Neural progenitor cell (in vitro differentiated cells): ENCODE measurements around the gene NME9. TPM values are rescaled to one million over a fixed set of nuclear protein-coding genes. Genes with fewer than 3 reads are reported as not detected.

Experiments used
- DNase-seq: peaks from one replicate; pipeline ENCODE4 v3.0.0-alpha.2; 2016; ENCODE audit warnings: low spot score
- H2AFZ ChIP-seq: fragments of 200-600 bp; sonication (generic); replicated peaks from 2 replicates; pipeline ENCODE4 v1.6.1; 2016; ENCODE audit warnings: antibody characterized with exemption
- H3F3A ChIP-seq: fragments of 200-600 bp; sonication (generic); 2 replicates; pipeline ENCODE4 v1.6.1; 2016; ENCODE audit warnings: antibody characterized with exemption, low read depth
- H3K27ac ChIP-seq: fragments of 200-600 bp; sonication (generic); 2 replicates; pipeline ENCODE4 v1.5.1; 2016; ENCODE audit warnings: mild to moderate bottlenecking
- H3K27me3 ChIP-seq: fragments of 200-600 bp; sonication (generic); 2 replicates; pipeline ENCODE4 v1.6.1; 2016; ENCODE audit warnings: mild to moderate bottlenecking, moderate library complexity
- H3K36me3 ChIP-seq: fragments of 200-600 bp; sonication (generic); 2 replicates; pipeline ENCODE4 v1.5.1; 2016
- H3K4me1 ChIP-seq: fragments of 200-600 bp; sonication (generic); 2 replicates; pipeline ENCODE4 v1.6.1; 2016; ENCODE audit warnings: mixed run types
- H3K4me2 ChIP-seq: fragments of 200-600 bp; sonication (generic); 2 replicates; pipeline ENCODE4 v1.6.1; 2016
- H3K4me3 ChIP-seq: fragments of 200-600 bp; sonication (generic); 2 replicates; pipeline ENCODE4 v1.5.1; 2016
- H3K79me2 ChIP-seq: fragments of 200-600 bp; sonication (generic); 2 replicates; pipeline ENCODE4 v1.6.1; 2016; ENCODE audit warnings: low read depth
- H3K9ac ChIP-seq: fragments of 200-600 bp; sonication (generic); 2 replicates; pipeline ENCODE4 v1.6.1; 2016
- H3K9me3 ChIP-seq: fragments of 200-600 bp; sonication (generic); 2 replicates; pipeline ENCODE4 v1.5.1; 2016; ENCODE audit warnings: low read depth
- H4K20me1 ChIP-seq: fragments of 200-600 bp; sonication (generic); 2 replicates; pipeline ENCODE4 v1.6.1; 2016; ENCODE audit warnings: low read depth
- H3K27ac Mint-ChIP-seq: 3 replicates; pipeline ENCODE4 v1.8.0; 2021; ENCODE audit warnings: mixed read lengths
- H3K27me3 Mint-ChIP-seq: 2 replicates; pipeline ENCODE4 v1.8.0; 2022; ENCODE audit warnings: low read depth, mild to moderate bottlenecking, inconsistent platforms, moderate library complexity, mixed read lengths; ENCODE audit not compliant: insufficient read depth
- H3K36me3 Mint-ChIP-seq: 3 replicates; pipeline ENCODE4 v1.8.0; 2021; ENCODE audit warnings: mixed read lengths
- H3K4me1 Mint-ChIP-seq: 3 replicates; pipeline ENCODE4 v1.8.0; 2021; ENCODE audit warnings: mixed read lengths
- H3K4me3 Mint-ChIP-seq: 3 replicates; pipeline ENCODE4 v1.8.0; 2021; ENCODE audit warnings: mild to moderate bottlenecking, moderate library complexity, mixed read lengths
- H3K9me3 Mint-ChIP-seq: 3 replicates; pipeline ENCODE4 v1.8.0; 2020; ENCODE audit warnings: mixed read lengths
- EZH2 ChIP-seq: fragments of 200-600 bp; sonication (generic); IDR thresholded peaks from 2 replicates; pipeline ENCODE4 v1.6.1; 2017; ENCODE audit warnings: antibody characterized with exemption, mild to moderate bottlenecking, moderate library complexity
- EZH2phosphoT487 ChIP-seq: fragments of 200-600 bp; sonication (generic); IDR thresholded peaks from 2 replicates; pipeline ENCODE4 v1.6.1; 2017; ENCODE audit warnings: antibody characterized with exemption
- total RNA-seq: library from RNA; depleted of rRNA; stranded (reverse); fragments of >200 nt; gene quantifications from 2 replicates; pipeline ENCODE4 v1.2.3, GENCODE V29; 2015; ENCODE audit warnings: low replicate concordance
- TF ChIP-seq, protein P1 (sequence below): fragments of 200-600 bp; sonication (generic); IDR thresholded peaks from 2 replicates; pipeline ENCODE4 v1.5.1; 2017; ENCODE audit warnings: antibody characterized with exemption, mild to moderate bottlenecking

The NME9 gene
- total RNA-seq, 1 donor from 2014 or later = 1.1 TPM

DNA sequence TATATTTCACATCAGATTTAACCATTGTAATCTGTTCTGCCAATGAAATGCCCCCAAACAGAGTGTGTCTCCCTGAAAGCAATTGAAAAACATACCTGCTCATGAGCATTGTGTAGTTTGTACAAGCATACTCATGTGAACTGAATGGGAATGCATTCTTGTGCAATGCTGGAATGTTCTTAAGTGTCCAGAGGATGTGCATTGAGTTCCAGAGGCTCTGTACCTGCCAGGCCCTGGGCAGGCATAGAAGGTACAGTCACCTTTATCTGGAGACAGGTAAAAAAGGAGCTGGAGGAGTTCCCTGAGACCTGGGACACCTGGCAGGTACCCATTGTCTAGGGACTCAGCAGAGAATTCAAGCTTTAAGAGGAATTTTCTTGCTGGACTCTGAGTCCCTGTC, 21.5 kb upstream of the NME9 start:
- Mint-ChIP-seq H3K27me3 (peaks cover 9% of the 10 kb centered on the region), H3K27ac (no peak overlapping the region), H3K36me3 (no peaks in the 10 kb centered on the region), H3K4me1 (peaks cover 22% of the 10 kb centered on the region), H3K4me3 (no peak overlapping the region), H3K9me3 (no peaks in the 10 kb centered on the region)
- Histone ChIP-seq H3K4me2 (no peak overlapping the region), H4K20me1 (no peaks in the 10 kb centered on the region), H3K27me3 (peaks cover 12% of the 10 kb centered on the region), H3K4me3 (no peak overlapping the region), H3K4me1 (peaks cover 3% of the 10 kb centered on the region), H2AFZ (no peak overlapping the region), H3F3A (peaks cover 26% of the 10 kb centered on the region), H3K9me3 (no peaks in the 10 kb centered on the region), H3K79me2 (no peaks in the 10 kb centered on the region), H3K27ac (no peak overlapping the region), H3K9ac (no peak overlapping the region), H3K36me3 (no peaks in the 10 kb centered on the region)
- DNase-seq = no peak
- TF ChIP-seq EZH2 (no peak), EZH2phosphoT487 (no peak)
- TF ChIP-seq, protein P1, sequence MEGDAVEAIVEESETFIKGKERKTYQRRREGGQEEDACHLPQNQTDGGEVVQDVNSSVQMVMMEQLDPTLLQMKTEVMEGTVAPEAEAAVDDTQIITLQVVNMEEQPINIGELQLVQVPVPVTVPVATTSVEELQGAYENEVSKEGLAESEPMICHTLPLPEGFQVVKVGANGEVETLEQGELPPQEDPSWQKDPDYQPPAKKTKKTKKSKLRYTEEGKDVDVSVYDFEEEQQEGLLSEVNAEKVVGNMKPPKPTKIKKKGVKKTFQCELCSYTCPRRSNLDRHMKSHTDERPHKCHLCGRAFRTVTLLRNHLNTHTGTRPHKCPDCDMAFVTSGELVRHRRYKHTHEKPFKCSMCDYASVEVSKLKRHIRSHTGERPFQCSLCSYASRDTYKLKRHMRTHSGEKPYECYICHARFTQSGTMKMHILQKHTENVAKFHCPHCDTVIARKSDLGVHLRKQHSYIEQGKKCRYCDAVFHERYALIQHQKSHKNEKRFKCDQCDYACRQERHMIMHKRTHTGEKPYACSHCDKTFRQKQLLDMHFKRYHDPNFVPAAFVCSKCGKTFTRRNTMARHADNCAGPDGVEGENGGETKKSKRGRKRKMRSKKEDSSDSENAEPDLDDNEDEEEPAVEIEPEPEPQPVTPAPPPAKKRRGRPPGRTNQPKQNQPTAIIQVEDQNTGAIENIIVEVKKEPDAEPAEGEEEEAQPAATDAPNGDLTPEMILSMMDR = no peak

DNA sequence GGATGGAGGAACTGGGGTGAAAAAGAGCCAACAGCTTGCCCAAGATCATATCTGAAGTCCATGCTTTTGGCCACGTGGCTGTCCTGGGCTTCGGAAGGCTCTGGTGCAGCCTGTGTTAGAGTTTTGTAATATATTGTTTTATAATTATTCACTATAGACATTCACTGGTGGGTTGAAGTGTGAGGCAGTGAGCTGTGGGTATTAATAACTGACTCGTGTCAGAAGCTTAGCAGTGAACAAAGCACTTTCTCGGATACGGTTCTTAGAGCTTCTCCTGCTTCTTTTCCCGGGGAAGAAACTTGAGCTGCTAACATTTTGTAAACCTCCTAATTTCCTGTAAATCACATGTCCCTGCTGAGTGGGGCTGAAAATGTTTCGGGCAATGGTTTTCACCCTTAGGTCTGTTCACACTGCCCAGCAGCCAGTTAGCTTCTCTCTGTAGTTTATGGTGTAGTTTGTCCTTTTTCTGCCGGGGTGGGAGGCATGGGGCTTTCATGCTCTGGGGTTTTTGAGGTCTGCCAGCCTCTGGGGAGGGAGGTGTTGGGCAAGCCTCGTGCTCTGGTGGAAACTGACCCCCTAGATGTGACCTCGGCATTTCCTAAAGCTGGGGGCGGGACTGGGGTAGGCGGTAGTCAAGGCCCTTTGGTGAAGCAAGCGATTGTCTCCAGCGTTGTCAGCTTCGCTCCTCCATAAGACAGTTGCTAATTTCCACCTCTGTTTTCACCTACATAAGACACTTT, 20.4 kb upstream of the NME9 start:
- no peak for DNase-seq
- Histone ChIP-seq H3K4me3 (no peak overlapping the region), H3K4me1 (peaks cover 3% of the 10 kb centered on the region), H3K27ac (no peak overlapping the region), H3K79me2 (no peaks in the 10 kb centered on the region), H3K9ac (no peak overlapping the region), H2AFZ (no peak overlapping the region), H3F3A (peaks cover 26% of the 10 kb centered on the region), H3K9me3 (no peaks in the 10 kb centered on the region), H3K36me3 (no peaks in the 10 kb centered on the region), H4K20me1 (no peaks in the 10 kb centered on the region), H3K4me2 (no peak overlapping the region), H3K27me3 (peaks cover 12% of the 10 kb centered on the region)
- no peaks in the 10 kb centered on the region for H3K36me3 Mint-ChIP-seq
- H3K4me1 Mint-ChIP-seq = peaks cover 22% of the 10 kb centered on the region
- no peak for TF ChIP-seq EZH2phosphoT487
- TF ChIP-seq, protein P1 = no peak
- TF ChIP-seq EZH2 = no peak
- H3K9me3 Mint-ChIP-seq = no peaks in the 10 kb centered on the region
- peaks cover 10% of the 10 kb centered on the region for H3K27me3 Mint-ChIP-seq
- H3K27ac Mint-ChIP-seq = peak overlapping the region; percentile 46
- peak overlapping the region; percentile 87 for H3K4me3 Mint-ChIP-seq

DNA sequence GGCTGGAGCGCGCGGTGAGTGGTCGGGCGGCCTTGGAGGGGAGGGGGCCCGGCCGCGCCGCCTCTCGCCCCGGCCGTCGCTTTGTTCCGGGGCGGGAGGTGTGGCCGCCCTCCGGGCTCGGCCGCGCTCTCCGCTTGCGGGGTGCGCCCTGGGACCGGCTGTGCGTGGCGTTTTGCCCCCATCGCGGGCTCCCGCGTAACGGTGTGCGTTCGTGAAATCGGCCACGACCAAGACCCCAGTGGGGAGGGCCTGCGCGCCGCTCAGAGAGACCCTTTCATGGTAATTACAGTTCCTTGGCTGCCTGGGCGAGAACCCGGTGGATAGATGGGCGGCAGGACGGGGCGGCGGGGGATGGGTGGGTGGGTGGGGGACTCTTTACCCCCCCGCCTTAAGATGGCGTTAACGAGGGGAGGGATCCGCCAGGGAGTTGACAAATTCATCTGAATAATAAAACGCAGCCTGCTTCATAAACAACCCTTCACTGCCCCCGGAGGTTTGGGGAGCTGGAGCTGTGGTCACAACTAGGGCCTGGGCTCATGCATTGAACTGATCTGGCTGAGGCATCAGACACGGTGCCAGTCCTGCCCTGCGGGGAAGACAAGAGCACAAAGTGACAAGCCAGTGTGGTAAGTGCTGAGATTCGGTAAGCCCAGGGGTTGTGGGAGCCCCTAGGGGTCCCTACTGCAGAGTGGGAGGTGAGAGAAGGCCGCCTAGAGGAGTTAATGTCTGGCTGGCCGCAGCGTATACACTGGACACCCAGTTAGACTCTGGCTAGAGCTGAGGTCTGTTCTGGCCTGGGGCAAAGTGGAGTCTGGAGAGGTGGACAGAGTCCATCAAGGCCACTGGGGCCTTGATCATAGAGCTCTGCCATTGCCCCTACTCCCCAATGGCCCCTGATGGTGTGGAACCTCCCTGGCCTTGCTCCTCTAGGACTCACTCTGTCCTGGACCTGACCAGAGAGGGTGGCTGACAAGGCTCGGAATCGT, 19.4 kb upstream of the NME9 start:
- Histone ChIP-seq H3K4me2 (peak overlapping the region; percentile 95), H3K79me2 (no peaks in the 10 kb centered on the region), H3K4me3 (peak overlapping the region; percentile 85), H3K9me3 (no peaks in the 10 kb centered on the region), H3K4me1 (peaks cover 3% of the 10 kb centered on the region), H3K27ac (no peak overlapping the region), H3K27me3 (peaks cover 12% of the 10 kb centered on the region), H2AFZ (peak overlapping the region; percentile 87), H3K36me3 (no peaks in the 10 kb centered on the region), H3K9ac (no peak overlapping the region), H3F3A (peaks cover 26% of the 10 kb centered on the region), H4K20me1 (no peaks in the 10 kb centered on the region)
- Mint-ChIP-seq H3K36me3 (no peaks in the 10 kb centered on the region), H3K27me3 (peaks cover 7% of the 10 kb centered on the region), H3K4me1 (peaks cover 22% of the 10 kb centered on the region), H3K9me3 (no peaks in the 10 kb centered on the region), H3K27ac (peak overlapping the region; percentile 83), H3K4me3 (peak overlapping the region; percentile 87)
- TF ChIP-seq EZH2phosphoT487 (no peak), EZH2 (no peak)
- TF ChIP-seq, protein P1 = no peak
- DNase-seq = peak; percentile 50
